Astrocyte (in vitro differentiated cells and primary cell): ENCODE data around the gene KDF1.

Experiments used
- CTCF ChIP-seq: IDR thresholded peaks from 2 replicates; pipeline ENCODE4 v1.5.1; 2011; ENCODE audit warnings: low read depth, mild to moderate bottlenecking, inconsistent platforms, low read length, moderate library complexity; ENCODE audit not compliant: insufficient read depth
- EZH2 ChIP-seq: IDR thresholded peaks from 2 replicates; pipeline ENCODE4 v1.6.1; 2012; ENCODE audit warnings: mild to moderate bottlenecking, low read length, inconsistent platforms; ENCODE audit not compliant: insufficient read depth

GRCh38 chr1:26965213-26965612, 4.9 kb upstream of the KDF1 start:
- TF ChIP-seq CTCF (no peak), EZH2 (no peak)
